ENCODE data around the gene ZNF664.

Gene ZNF664

DNA sequence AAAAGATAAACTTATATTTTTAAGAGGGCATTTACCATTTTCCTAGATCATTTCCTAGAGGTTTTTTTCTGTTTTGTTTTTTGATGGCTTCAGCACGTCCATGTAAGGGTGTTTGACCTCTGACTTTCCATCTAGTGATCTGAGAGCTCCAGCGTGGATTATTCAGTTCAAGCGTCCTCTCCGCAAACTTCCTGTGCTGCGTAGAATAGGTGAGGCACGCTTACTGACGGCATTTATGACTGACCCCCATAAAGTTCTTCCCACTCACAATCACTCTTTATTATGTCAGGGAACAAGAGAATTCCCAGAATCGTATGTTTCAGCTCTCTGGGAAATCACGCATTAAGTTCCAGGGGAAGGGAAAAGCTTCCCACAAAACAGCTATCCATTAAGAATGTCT is 16.8 kb upstream of the ZNF664 start:
- Histone ChIP-seq H3K4me3 (ENCODE audit: low read length) (no peak overlapping the region), H3K9me3 (ENCODE audit: control insufficient read depth, insufficient read depth, low read length) (no peaks in the 10 kb centered on the region), H3K9me2 (replicated peaks; ENCODE audit: control insufficient read depth, low read length) (no peaks in the 10 kb centered on the region), H3K36me3 (ENCODE audit: control insufficient read depth, low read length) (no peaks in the 10 kb centered on the region), H3K27me3 (ENCODE audit: control insufficient read depth, low read length) (peaks cover 3% of the 10 kb centered on the region; the same call in 1 of the 2 replicates), H3K27ac (ENCODE audit: low read depth, low read length) (no peak overlapping the region), H3K79me2 (ENCODE audit: control insufficient read depth, low read length) (no peaks in the 10 kb centered on the region), H4K20me1 (ENCODE audit: control insufficient read depth, insufficient read depth, low read depth, low read length) (no peaks in the 10 kb centered on the region), H3K4me1 (ENCODE audit: control insufficient read depth, low read length) (no peaks in the 10 kb centered on the region), H3K4me2 (ENCODE audit: low read length) (no peak overlapping the region), H3F3A (ENCODE audit: control insufficient read depth, insufficient read depth) (no peaks in the 10 kb centered on the region)
- TF ChIP-seq, protein P1, sequence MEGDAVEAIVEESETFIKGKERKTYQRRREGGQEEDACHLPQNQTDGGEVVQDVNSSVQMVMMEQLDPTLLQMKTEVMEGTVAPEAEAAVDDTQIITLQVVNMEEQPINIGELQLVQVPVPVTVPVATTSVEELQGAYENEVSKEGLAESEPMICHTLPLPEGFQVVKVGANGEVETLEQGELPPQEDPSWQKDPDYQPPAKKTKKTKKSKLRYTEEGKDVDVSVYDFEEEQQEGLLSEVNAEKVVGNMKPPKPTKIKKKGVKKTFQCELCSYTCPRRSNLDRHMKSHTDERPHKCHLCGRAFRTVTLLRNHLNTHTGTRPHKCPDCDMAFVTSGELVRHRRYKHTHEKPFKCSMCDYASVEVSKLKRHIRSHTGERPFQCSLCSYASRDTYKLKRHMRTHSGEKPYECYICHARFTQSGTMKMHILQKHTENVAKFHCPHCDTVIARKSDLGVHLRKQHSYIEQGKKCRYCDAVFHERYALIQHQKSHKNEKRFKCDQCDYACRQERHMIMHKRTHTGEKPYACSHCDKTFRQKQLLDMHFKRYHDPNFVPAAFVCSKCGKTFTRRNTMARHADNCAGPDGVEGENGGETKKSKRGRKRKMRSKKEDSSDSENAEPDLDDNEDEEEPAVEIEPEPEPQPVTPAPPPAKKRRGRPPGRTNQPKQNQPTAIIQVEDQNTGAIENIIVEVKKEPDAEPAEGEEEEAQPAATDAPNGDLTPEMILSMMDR (IDR thresholded peaks at IDR 0.05; ENCODE audit: low read depth, low read length, poor library complexity, severe bottlenecking): no peak
- no peak for TF ChIP-seq EZH2phosphoT487 (IDR thresholded peaks at IDR 0.05; ENCODE audit: borderline replicate concordance, low read length)

DNA sequence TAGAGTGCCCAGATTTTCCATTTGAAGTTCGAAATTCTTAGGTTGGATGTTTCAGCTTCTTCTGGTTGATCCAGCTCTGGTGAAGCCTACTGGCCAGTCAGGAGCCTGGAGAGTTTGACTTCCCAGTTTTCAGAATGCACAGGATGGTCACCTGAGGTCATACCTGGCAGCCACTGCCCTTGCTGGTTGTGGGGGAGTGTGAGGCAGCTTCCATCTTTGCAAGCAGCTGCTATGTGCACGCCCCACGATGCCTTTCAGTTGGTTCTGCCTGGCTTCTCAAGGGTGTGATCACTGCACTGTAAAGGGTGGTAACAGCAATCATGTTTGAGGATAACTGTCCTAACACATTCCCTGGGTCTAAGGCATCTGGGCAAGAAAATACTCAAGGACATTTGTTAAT is 15.8 kb upstream of the ZNF664 start:
- Histone ChIP-seq H3K4me2 (ENCODE audit: low read length) (no peak overlapping the region), H3K79me2 (ENCODE audit: control insufficient read depth, low read length) (no peaks in the 10 kb centered on the region), H4K20me1 (ENCODE audit: control insufficient read depth, insufficient read depth, low read depth, low read length) (no peaks in the 10 kb centered on the region), H3K9me3 (ENCODE audit: control insufficient read depth, insufficient read depth, low read length) (no peaks in the 10 kb centered on the region), H3K27ac (ENCODE audit: low read depth, low read length) (no peak overlapping the region), H3K4me3 (ENCODE audit: low read length) (no peak overlapping the region), H3K36me3 (ENCODE audit: control insufficient read depth, low read length) (no peaks in the 10 kb centered on the region), H3K4me1 (ENCODE audit: control insufficient read depth, low read length) (no peaks in the 10 kb centered on the region), H3K27me3 (ENCODE audit: control insufficient read depth, low read length) (peaks cover under 1% of the 10 kb centered on the region; the same call in 1 of the 2 replicates), H3F3A (ENCODE audit: control insufficient read depth, insufficient read depth) (no peaks in the 10 kb centered on the region), H3K9me2 (replicated peaks; ENCODE audit: control insufficient read depth, low read length) (no peaks in the 10 kb centered on the region)
- TF ChIP-seq, protein P1 (IDR thresholded peaks at IDR 0.05; ENCODE audit: low read depth, low read length, poor library complexity, severe bottlenecking): no peak
- no peak for TF ChIP-seq EZH2phosphoT487 (IDR thresholded peaks at IDR 0.05; ENCODE audit: borderline replicate concordance, low read length)

DNA sequence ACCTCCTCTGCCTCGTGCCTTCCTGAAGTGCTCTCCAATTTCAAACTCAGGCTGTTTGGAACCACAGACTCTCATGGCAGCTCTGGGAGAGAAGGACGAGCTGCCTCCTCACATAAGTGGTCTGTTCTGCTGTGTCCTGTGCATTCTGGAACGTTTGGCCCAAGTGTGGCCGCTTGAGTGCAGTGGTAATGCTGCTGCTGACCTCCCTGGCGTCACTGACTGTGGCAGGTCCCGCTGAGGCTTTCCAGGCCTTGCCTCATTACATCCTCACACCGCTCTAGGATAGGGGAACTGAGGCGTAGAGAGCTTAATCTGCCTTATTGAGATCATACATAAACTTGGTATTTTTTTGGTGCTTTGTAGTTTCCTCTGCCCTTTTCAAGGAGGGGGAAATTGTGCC is 14.6 kb upstream of the ZNF664 start:
- H3K27ac ChIP-seq (ENCODE audit: low read depth, low read length): no peak overlapping the region
- H3K4me1 ChIP-seq (ENCODE audit: control insufficient read depth, low read length): no peaks in the 10 kb centered on the region
- H3K4me2 ChIP-seq (ENCODE audit: low read length): no peak overlapping the region
- H3K9me3 ChIP-seq (ENCODE audit: control insufficient read depth, insufficient read depth, low read length): no peaks in the 10 kb centered on the region
- H3K4me3 ChIP-seq (ENCODE audit: low read length): no peak overlapping the region
- H3F3A ChIP-seq (ENCODE audit: control insufficient read depth, insufficient read depth): no peaks in the 10 kb centered on the region
- no peaks in the 10 kb centered on the region for H3K36me3 ChIP-seq (ENCODE audit: control insufficient read depth, low read length)
- H3K27me3 ChIP-seq (ENCODE audit: control insufficient read depth, low read length): no peaks in the 10 kb centered on the region; the same call in 1 of the 2 replicates
- H3K79me2 ChIP-seq (ENCODE audit: control insufficient read depth, low read length): no peaks in the 10 kb centered on the region
- no peak for TF ChIP-seq EZH2phosphoT487 (IDR thresholded peaks at IDR 0.05; ENCODE audit: borderline replicate concordance, low read length)
- TF ChIP-seq, protein P1 (IDR thresholded peaks at IDR 0.05; ENCODE audit: low read depth, low read length, poor library complexity, severe bottlenecking): no peak
- H4K20me1 ChIP-seq (ENCODE audit: control insufficient read depth, insufficient read depth, low read depth, low read length): no peaks in the 10 kb centered on the region
- no peaks in the 10 kb centered on the region for H3K9me2 ChIP-seq (replicated peaks; ENCODE audit: control insufficient read depth, low read length)

Data from DOHH2 (cell line).